HG03196 (cell line): ENCODE measurements around the gene TTC39B.
"Not testable (repeated sequence)": the region's sequence is repeated elsewhere in the genome, so short reads cannot be mapped to it uniquely, and the experiment has no call there.

Source experiments
- ATAC-seq: cut with Tn5 transposase; IDR thresholded peaks from one replicate; pipeline ENCODE4 v1.9.1; 2021; ENCODE audit not compliant: unreplicated experiment

Gene TTC39B

DNA sequence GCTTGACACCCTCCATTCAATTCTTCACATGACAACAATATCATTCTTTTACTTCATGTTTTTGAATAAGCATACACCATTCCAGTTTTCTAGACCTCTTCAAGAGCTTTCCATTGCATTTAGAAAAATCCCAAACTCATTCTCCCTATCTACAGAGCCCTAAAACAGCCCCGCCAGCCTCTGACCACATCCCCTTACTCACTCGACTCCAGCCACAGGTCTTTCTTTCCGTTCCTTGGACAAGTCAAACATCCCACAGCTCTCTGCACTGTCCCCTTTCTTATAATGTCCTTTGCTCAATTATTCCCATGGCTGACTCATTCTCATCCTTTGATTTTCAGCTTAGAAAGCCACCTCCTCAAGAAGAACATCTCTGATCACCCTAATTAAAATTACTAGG, 38.2 kb downstream of the TTC39B start:
- no peak for ATAC-seq

- ATAC-seq, result no peak
Observed at GRCh38 chr9:15268317-15268716, 38.7 kb downstream of the TTC39B start.

- ATAC-seq, result no peak
Observed at GRCh38 chr9:15264918-15265317, 42.1 kb downstream of the TTC39B start.

DNA sequence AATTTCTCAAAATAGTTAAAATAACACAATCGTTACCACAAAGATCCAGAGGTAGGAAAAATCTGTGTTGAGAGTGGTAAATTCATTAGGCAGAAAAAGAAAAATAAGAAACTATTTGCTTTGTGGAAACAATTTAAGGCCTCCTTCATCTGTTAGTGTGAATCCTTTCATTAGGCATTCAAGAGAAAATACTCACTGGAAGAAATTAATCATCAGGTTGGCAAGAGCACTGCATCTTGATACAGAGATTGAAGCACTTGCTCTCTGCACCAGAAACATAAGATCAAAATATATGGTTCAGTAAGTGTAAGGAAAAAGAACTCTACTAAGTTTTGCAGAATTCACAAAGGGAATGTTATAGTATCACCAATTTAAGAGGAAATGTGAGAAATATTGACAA, 44.4 kb downstream of the TTC39B start:
- ATAC-seq, result no peak

- ATAC-seq, result no peak
Observed at GRCh38 chr9:15256426-15256825, 50.6 kb downstream of the TTC39B start.

DNA sequence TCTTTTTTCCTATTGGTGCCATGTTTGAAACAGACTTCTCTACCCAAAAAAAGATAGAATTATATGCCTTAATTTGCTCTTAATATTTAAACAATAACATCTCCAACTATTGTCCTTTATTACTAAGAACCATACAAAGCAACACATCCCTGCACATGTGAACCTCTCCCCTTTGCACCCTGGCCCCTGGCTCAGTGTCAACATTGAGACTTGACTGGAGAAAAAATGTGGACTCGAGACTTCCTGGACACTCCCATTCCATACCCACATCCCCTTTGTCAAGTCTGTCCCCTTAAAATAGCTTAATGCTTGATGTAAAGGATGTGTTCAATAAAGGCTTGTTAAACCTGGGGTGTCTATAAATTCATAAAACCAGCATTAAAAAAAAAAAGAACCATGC, 53.2 kb downstream of the TTC39B start:
- no peak for ATAC-seq

GRCh38 chr9:15253197-15253596, 53.8 kb downstream of the TTC39B start:
- ATAC-seq, result no peak

- no peak for ATAC-seq
Observed at GRCh38 chr9:15249981-15250380, 57.0 kb downstream of the TTC39B start.

- no peak for ATAC-seq
Observed at GRCh38 chr9:15249042-15249818, 57.8 kb downstream of the TTC39B start.

GRCh38 chr9:15248621-15249020, 58.4 kb downstream of the TTC39B start:
- ATAC-seq, result no peak

DNA sequence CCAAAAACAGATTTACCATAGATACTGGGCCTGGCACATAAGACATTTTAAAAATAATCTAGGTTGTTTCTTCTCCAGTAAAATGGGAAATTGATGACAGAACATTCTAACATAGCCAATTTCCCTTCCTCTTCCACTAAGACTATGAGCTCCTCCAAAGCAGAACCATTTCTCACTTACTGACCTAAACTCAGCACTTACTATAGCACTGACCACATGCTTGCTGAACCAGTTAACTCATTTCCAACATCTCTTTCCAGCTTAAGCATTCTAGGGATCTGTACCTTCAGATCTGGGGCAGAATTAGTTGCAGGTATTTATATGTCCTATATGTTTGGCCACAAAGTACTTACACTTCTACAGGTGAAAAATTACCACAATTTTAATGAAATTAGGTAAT, 58.9 kb downstream of the TTC39B start:
- ATAC-seq, result no peak

- ATAC-seq, result no peak
Observed at GRCh38 chr9:15246708-15247107, 60.3 kb downstream of the TTC39B start.

DNA sequence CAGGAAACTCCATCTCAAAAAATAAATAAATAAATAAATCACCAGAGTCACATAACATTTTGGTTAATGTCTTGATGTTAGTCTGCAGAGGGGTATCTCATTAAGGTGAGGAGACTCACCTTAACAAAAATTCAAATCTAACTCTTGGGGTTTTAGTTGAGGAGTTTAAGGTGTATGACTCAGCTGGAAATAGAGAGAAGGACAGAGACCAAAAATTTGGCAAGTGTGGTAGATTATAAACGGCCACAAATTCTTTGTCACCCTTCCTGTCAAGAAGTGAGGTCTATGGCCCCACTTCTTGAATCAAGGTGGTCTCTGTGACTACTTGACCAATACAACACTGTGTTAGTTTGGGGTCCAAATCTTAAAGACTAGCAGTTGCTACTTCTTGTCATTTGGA, 60.8 kb downstream of the TTC39B start:
- ATAC-seq, result no peak

GRCh38 chr9:15244001-15244441, 63.0 kb downstream of the TTC39B start:
- ATAC-seq, result no peak

GRCh38 chr9:15243081-15243480, 63.9 kb downstream of the TTC39B start:
- no peak for ATAC-seq

DNA sequence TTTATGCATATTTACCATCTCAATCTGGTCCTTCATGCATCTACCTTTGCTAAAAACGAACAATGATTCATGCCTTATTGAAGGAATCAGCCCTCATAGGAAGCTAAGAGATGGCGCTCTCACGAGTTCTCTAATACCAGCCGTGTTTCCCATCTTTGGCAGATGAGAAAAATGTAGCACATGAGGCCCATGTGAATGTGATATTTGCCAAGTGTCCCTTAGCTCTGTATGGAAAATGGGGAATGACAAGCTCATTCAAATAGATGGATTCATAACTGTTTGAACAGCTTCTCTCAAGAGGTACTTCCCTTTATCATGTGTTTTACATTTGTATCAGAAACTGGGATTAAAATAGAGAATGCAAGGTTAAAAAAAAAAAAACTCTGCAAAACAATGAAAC, 66.1 kb downstream of the TTC39B start:
- no peak for ATAC-seq

DNA sequence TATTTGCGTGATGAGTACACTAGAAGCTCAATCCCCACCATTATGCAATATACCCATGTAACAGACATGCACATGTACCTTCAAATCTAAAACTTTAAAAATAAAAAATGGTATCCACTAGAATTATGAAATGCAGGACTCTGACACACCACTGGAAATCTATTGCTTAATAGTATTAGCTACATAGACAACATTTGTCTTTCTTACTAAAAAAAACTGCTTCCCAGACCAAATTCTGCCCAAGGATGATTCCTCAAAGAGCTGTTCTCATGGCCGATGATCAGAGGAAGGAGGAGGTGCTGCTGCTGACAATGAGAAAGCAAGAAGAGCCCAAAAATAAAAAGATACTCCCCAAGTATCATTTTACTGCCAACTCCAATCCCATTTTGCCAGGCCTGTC, 67.2 kb downstream of the TTC39B start:
- ATAC-seq, result no peak

GRCh38 chr9:15238646-15239045, 68.4 kb downstream of the TTC39B start:
- no peak for ATAC-seq

- no peak for ATAC-seq
Observed at GRCh38 chr9:15235658-15236057, 71.4 kb downstream of the TTC39B start.

DNA sequence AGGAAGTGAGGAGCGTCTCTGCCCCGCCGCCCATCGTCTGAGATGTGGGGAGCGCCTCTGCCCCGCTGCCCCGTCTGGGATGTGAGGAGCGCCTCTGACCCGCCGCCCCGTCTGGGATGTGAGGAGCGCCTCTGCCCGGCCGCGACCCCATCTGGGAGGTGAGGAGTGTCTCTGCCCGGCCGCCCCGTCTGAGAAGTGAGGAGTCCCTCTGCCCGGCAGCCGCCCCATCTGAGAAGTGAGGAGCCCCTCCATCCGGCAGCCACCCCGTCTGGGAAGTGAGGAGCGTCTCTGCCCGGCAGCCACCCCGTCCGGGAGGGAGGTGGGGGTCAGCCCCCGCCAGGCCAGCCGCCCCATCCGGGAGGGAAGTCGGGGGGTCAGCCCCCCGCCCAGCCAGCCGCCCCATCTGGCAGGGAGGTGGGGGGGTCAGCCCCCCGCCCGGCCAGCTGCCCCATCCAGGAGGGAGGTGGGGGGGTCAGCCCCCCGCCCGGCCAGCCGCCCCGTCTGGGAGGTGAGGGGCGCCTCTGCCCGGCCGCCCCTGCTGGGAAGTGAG, 73.0 kb downstream of the TTC39B start:
- not testable (repeated sequence) for ATAC-seq

DNA sequence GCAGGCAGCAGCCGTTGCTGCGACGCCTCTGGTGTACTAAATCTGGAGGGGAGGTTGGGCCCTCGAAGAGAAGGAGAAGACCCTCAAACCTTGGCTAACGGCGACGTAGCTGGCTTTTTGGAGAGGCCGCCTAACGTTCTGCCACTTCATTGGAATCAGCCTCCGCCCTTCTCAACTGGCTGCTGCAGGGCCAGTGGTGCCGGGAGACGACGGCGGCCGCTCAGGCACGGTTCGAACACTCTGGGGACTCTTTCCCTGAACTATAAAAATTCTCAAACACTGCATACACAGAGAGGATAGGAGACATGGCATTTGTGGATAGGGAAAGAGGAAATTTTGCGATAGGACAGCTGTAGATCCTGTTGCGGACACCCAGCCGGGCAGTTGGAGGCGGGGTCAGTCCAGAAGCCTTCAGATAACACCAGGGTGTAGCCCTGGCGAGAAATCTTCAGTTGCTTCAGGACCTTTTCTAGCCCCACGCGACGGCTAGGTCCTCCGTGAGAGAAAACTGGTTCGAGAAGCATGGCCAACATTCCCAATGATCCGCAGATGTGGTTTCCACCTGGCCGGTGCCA, 74.2 kb downstream of the TTC39B start:
- not testable (repeated sequence) for ATAC-seq
